Measurements from ENCODE around the gene MOB3A.
"Not testable (repeated sequence)": the region's sequence is repeated elsewhere in the genome, so short reads cannot be mapped to it uniquely, and the experiment has no call there.

MOB3A gene

DNA sequence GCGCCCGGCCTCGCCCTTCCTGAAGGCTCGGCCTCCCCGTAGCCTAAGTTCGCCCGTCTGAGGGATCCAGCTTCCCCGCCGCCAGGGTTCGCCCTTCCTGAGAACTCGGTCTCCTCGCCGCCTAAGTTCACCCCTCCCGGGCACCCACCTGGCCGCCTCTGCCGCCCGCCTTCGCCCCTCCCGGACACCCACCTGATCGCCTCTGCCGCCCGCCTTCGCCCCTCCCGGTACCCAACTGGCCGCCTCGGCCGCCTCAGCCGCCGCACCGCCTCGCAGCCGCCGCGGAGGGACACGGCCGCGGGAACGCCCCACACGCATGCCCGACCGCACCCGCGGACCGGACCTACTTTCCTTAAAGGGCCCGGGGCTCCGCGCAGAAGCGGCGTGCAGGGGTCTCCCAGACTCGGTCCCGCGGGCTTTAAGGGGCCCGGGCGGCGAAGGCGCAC, at the start of gene MOB3A:
Gene MOB3A (minus strand): TSS at position 293 of the 446 bp plus-strand sequence. CDS start 17,766 bp downstream, outside the sequence.
- peak; percentile 91 for DNase-seq

DNA sequence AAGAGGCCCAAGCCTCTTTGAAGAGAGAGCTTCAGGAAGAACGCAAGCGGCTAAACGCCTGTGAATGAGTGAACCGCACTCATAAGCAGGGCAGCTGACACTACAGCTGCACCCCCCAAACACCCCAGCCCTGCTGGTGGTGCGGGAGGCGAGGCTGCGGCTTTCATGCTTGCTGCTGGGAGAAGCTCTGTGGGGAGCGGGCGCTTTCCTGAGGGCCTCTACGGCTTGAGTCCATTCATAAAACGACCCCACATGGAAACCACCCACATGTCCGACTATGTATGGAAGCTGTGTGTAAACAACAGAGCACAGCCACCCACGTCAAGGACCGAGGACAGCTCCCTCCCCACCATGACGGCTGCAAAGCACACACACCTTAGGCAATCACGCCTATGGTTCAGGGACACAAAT, 49.7 kb upstream of the MOB3A start:
- no peak for DNase-seq

DNA sequence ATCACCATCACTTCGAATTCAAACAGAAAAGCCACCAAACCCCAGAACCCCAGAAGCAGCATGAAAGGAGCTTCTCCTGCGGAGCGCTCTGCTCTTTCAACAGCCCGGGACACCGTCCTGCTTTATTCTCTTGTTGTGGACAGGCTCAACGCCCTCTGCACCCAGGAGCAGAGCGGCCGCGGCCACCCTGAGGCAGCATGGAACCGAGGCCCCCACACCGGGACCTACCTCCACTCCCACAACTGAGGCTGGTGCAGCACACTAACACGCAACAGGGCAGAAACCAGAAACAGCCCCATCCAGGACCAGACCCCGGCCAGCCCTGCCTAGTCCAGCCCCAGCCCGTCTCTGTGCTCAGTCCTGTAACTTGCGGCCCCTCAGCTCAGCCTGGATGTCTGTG, 48.1 kb upstream of the MOB3A start:
- DNase-seq: no peak

DNA sequence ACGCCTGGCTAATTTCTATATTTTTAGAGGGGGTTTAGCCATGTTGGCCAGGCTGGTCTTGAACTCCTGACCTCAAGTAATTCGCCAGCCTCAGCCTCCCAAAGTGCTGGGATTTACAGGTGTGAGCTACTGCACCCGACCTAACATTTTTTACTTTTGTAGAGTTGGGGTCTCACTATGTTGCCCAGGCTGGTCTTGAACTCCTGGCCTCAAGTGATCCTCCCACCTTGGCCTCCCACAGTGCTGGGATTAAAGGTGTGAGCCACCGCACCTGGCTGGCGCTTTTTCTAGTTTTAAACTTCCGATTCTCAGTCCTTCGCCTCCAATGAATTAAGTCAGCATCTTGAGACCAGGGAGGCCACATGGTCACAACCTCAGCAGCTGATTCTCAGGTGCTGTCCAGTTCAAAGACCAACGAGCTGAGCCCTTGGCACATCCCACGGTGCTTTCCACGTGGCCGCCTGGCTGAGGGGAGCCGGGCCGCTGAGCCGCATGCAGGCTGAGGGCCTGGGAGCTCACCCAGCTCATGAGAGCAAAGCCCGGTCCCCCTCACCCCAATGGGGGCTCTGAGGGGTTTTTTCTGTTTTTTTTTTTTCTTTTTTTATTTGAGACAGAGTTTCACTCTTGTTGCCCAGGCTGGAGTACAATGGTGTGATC, 46.2 kb upstream of the MOB3A start:
- DNase-seq: no peak

DNA sequence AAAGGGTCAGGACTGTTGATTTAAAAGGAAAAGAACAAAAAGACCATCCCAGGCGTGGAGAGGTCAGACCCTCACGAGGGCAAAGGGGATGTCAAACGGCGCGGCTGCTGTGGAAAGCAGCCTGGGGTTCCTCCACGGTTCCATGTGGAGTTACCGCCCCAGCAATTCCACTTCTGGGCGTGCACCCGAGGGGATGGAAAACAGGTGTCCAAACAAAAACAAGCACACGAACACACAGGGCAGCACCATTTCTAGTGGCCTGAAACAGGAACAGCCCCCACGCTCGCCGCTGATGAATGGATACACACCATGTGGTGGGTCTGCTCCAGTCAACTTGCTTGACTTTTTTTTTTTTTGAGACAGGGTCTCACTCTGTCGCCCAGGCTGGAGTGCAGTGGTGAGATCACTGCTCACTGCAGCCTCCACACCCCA, 44.0 kb upstream of the MOB3A start:
- DNase-seq: no peak

DNA sequence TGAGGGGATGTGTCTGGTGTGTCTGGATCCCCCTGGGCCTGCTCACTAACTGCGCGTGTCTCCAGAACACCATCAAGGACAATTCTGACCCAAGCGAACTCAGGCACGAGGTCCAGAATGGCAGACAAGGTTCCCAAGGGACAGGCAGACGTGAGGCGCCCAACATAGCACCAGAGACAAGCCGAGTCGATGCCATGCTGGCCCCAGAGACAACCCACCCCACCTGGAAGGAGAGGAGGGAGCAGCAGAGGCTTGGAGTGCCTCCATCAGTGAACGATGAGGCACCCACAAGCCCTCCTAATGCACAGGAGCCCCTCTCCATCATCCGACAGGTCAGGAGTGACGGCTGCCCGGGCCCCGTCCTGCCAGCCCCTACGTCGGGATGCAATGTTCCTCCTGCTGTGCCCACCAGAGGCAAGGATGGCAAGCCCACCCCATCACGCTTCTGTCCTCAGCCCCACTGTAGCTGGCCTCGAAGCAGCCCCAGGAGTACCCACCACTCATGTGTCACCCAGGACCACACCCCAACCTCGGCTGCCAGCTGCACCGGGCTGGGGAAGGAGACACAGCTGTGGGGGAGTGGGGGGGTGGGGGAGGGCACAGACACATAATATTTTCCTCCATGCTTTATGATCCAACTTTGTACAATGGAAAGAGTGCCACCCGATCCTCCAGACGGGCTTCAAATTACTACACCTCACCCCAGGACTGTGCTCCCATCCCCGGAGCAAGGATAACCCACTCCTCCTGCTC, 43.4 kb upstream of the MOB3A start:
- DNase-seq: no peak

DNA sequence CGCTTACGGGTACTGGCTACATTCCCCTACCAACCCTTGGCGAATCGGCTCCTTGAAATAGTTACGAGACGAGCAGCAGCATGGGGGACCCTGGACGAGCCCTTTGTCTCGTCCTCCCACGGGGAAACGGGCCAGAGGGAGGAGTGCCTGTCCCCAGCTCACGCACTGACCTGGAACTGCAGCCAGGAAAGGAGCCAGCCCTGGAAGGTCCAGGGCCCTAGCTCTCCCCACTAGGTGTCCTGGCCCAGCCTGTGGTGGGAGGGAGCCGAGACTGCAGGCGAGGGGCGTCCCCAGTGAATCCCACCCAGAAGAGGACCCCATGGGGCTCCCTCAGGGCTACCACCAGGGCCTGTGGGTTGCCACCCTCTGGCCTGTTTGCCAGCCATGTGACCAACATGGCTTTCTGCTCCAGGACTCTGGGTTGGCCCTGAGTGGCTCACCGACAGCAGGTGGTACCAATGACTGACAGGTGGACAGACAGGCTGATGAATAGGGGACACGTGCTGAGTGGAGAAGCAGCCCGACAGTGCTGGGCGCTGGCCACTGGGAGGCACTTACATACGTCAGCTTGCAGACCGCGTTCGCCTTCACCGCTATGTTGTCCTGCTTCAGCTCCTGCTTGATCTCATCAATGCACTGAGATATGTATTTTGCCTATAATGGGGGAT, 42.1 kb upstream of the MOB3A start:
- DNase-seq: no peak

DNA sequence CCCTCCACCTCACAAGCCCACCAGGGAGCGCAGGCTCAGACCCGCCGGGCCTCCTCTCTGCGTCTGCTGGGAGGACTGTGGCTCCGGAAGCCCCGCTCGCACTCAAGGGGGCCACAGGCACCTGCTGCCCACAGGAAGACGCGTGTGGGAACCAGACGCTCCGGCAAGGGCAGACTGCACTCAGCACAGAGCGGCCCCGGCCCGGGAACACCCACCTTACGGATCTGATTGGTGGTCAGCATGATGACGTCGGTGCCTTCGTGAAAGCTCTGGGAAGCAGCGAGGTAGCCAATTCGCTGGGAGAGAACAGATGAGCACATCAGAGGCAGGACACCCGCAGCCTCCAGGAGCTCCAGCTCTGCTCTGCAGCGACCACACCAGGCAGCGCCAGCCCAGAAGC, 40.7 kb upstream of the MOB3A start:
- DNase-seq: no peak

DNA sequence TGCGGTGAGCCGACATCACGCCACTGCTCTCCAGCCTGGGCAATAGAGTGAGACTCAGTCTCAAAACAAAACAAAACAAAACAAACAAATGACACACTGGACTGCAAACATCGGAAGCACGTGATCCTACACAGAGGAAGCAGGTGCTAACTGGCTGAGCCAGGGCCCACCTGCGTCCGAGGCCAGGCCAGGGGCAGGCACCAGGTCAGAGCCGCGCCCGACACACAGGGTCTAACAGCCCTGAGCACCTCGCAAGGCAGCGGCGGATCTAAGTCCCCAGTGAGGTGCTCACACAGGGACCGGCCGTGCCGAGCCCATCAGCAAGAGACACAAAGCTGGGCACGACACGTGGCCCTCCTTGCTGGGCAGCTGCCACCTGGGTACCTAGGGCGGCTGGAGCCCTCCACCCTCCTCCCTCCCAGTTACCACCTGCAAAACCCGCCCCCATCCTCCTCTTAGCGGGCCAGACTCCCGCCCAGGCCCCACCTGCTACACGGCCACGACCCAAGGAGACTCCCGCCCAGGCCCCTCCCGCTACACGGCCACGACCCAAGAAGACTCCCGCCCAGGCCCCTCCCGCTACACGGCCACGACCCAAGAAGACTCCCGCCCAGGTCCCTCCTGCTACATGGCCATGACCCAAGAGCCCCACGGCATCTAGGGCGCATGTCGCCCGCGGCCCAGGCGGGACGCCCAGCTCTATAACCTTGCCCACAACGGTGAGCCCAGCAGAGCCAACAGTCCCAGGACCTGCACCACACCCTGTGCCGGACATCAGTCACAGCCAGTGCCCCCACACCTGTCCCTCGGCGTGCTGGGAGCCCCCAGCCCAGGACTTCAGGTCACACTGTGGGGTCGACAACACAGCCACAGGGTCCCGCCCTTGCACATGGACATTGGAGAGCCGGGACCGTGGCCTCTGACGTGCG, 39.6 kb upstream of the MOB3A start:
- peak; percentile 19 for DNase-seq

DNA sequence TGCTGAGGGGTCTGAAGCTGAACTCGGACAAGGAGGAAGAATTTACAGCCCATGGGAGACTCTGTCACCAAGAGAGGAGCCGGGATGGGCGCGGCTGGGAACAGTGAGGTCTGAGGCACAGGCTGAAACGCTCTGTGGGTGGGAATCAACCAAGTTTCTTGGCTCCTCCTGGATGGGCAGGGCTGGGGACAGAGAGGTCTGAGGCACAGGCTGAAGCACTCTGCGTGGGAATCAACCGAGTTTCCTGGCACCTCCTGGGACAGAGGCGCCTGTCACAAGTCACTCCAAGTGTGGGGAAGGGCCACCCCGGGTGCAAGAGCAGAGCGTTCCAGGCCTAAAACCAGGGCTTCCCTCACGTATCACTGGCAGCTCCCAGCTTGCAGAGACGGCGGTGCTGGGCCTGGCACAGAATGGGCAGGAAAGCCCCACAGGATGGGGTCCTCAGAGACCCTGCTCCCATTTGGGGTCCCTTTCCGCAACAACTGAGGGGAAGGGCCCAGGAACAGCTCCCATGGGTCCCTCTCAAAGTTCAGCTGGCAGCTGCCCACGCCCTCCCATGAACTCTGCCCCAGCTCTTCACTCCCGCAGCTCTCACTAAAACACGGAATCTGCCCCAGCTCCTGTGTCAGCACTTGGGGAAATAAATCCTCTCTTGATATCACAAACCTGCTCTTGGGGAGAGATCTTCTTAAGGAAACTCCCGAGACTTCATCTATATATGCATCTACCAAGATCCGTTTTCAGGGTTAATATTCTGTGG, 36.8 kb upstream of the MOB3A start:
- no peak for DNase-seq

DNA sequence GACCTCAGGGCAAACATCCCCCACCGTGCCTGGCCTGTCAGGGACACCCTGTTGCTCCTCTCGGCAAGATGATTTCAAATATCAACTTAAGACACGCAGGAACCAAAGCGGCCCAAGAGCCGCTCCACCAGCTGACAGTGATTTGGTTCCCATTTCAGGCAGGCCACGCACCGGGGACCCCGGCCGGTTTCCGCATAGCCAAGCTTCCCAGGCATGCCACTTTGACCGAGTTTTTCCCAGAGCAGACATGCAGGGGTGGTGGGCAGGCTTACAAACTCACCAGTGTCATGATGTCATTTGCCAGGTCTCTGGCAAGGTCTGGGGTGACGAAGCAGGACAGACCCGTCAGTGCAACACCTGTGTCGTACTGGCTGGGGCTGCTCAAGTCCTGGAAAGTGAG, 36.1 kb upstream of the MOB3A start:
- DNase-seq: no peak

DNA sequence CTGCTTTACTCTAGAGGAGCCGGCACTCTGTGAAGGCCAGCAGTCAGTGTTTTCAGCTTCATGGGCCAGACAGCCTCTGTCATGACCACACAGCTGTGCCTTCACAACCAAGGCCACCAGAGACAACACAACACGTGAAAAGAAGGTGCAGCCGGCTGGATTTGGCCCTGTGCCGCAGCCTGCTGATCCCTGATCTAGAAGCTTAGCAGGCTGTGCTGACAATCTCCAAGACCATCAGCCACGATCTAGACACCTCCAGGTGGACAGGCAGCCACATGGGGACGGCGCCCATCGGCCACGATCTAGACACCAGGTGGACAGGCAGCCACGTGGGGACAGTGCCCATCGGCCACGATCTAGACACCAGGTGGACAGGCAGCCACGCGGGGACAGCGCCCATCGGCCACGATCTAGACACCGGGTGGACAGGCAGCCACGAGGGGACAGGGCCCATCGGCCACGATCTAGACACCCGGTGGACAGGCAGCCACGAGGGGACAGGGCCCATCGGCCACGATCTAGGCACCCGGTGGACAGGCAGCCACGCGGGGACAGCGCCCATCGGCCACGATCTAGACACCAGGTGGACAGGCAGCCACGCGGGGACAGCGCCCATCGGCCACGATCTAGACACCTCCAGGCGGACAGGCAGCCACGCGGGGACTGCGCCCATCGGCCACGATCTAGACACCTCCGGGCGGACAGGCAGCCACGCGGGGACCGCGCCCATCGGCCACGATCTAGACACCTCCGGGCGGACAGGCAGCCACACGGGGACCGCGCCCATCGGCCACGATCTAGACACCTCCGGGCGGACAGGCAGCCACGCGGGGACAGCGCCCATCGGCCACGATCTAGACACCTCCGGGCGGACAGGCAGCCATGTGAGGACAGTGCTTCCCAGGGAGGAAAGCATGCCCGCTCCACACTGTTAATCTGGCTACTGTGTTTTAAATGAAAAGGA, 35.2 kb upstream of the MOB3A start:
- not testable (repeated sequence) for DNase-seq

DNA sequence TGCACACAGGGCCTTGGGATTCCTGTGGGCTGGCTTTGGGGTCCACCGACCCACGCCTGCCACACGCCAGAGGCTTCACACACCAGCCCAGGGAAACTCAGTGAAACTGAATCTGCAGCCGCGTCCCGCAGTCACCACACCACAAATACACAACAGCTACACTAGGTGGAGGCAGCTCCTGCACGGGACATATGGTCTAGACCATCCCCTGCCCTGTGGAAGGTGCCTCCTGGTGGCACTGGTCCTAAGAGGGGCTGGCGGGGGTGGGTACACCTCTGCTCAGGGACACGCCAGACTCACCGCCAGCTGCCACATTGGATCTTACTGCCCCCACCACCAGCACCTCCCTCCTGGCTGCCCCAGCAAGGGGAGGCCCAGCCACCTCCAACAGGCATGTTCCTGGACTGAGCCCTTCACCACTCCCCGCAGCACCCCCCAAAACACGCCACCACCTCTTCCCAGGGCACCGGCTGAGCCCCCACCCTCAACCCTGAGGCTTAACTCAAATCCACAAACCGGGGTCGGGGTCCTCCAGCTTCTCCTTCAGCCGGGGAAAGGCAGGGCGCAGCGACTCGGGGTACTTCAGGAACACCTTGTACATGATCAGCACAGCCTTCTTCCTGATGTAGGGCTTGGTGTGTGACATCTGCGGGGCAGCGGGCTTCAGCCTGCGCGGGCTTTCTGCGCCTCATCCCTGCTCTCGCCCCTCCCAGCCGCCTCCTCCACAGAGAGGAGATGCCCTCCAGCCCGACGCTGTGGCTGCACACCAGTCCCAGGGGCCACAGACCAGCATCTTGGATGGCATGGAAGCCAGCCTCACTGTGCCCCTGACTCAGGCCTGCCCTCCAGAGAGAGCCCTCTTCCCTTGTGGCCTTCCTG, 34.0 kb upstream of the MOB3A start:
- no peak for DNase-seq

DNA sequence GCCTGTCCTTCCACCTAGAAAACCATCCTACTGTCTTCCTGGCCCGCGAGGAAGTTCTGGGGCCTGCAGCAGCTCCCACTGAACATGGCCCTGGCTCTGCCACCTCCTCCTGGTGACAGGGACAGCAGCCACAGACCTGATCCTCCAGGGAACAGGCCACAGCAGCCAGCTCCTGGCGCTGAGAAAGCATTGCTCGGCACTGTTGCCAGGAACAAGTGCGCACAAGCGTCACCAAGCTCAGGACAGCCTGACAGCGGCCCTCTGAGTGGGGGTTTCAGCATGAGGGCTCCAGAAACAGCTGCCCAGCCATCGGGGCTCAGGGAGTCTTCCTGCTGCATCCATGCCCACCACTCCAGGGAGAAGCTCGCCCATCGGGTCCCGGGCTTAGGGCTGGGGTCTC, 33.4 kb upstream of the MOB3A start:
- no peak for DNase-seq

DNA sequence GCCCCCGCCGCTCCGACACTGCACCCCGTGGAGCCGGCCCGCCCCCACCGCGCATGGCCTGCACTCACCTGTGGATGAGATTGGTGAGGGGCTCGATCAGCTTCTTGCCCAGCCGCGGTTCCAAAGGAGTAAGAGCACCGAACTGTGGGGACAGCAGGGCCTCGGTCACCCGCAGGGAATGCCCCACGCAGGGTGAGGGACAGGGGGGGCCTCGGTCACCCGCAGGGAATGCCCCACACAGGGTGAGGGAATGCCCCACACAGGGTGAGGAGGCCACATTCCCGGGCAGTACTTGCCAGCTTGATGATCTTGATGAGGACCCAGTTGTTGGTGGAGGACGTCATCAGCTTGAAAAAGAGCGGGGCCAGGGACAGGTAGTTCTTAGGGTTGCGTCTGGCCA, 32.9 kb upstream of the MOB3A start:
- no peak for DNase-seq

DNA sequence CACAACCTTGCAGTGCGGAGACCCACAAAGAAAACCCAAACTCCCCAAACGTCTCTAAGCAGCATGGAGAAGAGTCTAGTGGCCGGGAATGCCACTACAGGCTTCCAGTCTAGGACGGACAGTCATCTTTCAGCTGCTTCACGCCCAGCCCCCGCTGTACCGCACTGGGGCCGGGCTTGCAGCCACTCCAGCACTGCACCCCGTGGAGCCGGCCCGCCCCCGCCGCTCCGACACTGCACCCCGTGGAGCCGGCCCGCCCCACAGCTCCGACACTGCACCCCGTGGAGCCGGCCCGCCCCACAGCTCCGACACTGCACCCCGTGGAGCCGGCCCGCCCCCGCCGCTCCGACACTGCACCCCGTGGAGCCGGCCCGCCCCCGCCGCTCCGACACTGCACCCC, 32.1 kb upstream of the MOB3A start:
- not testable (repeated sequence) for DNase-seq

DNA sequence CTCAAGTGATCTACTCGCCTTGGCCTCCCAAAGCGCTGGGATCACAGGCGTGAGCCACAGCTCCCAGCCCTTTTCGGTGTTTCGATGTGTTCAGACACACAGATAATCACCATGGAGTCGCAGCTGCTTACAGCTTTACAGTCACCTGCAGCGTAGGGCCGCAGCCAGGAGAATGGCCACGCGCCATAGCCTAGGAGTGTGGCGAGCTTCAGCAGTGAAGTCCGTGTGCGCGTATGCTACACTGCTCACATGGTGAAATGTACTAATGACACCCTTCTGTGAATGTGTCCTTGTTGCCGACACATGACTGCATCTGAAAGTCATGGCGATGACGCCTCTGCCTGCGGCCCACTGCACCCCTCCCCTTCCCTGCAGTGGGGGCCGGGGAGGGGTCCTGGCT, 31.6 kb upstream of the MOB3A start:
- no peak for DNase-seq

DNA sequence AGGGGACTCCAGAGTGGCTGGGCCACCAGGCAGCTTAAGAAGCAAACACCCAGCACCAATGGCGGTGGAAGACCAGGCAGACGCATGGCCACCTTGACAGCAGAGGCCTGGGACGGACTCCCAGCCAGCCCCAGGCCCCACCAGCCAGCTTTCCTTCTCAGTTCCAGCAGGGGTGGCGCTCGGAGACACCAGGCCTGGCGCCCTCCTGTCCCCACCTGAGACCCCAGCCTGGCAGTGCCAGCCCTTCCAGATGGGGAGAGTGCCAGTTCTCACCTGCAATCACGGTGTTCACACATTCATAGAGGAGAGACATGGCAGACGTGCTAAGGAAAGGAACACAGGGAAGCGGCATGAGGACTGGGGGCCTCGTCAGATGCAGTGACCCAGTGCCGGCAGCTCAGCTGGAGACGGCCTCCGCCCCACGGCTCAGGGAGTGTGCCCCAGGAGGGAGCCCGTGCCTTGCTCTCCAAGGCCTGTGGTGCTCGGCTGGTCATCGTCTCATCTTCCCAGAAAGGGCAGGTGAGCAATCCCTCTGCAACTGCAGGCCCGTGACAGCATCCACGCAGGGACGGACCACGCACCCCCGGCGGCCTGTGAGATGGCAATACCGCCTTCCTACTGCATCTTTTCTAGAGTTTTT, 30.9 kb upstream of the MOB3A start:
- no peak for DNase-seq

DNA sequence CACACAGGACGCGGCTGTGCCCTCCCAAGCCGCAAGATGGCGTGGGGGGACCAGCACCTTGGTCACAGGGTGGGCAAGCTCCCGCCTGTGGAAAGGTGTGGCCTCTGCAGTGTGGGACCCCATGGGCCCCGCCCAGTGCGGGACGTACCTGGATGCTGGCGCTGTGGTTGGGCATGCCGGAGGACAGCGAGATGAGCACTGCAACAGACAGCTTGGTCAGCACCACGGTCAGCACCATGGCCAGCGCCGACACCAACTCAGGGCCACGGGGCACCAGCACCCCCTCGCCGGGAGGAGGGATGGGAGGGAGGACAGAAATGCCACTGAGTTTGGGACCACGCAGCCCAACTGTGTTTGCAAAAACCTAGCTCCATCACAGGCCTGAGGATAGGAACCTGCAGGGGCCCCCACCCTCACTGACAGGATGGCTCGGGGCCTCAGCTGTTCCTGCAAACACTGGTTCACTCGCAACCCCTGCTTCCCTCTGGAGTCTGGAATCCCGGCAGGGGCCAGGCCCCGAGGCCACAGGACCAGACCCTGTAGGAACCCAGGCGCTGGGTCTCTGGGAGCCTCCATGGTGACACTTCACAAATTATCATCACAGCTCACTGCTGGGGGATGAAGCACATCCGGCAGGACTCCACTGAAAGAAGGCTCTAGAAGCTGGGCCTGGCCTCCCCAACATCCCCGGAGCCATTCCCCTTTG, 27.7 kb upstream of the MOB3A start:
- DNase-seq: no peak
